Lung microvascular endothelial cell (primary cell): ENCODE results near the gene RFX4. TPM values are rescaled to one million over a fixed set of nuclear protein-coding genes. Genes with fewer than 3 reads are reported as not detected.
A peak's percentile ranks its signal among the peaks of the same experiment; 100 is the strongest.
"Not testable (repeated sequence)": the region's sequence is repeated elsewhere in the genome, so short reads cannot be mapped to it uniquely, and the experiment has no call there.

Experiments
- DNase-seq, 2 donors: peaks; one replicate each; pipeline versions ENCODE4 v3.0.0 to v3.0.0-alpha.2; 2010; ENCODE audit warnings: low read depth in 2 of 2
- total RNA-seq: library from RNA; depleted of rRNA; stranded (reverse); fragments of >200 nt; gene quantifications from 2 replicates; pipeline ENCODE4 v1.2.1, GENCODE V29; 2014

The RFX4 gene
- total RNA-seq, 1 donor from 2014 or later, result not detected

- not testable (repeated sequence) for DNase-seq
Measured at GRCh38 chr12:106726603-106727202, 143.9 kb downstream of the RFX4 start.

GRCh38 chr12:106729611-106730010 lies 146.8 kb downstream of the RFX4 start:
- DNase-seq, result no peak

- DNase-seq, result no peak
Measured at GRCh38 chr12:106732890-106733289, 150.1 kb downstream of the RFX4 start.

- DNase-seq, result no peak
Measured at GRCh38 chr12:106733660-106734059, 150.9 kb downstream of the RFX4 start.

GRCh38 chr12:106736051-106736957 lies 153.5 kb downstream of the RFX4 start:
- peak in 1 of 2 donors; percentile 13 for DNase-seq

GRCh38 chr12:106739318-106739717 lies 156.5 kb downstream of the RFX4 start:
- peak in 1 of 2 donors; percentile 49 for DNase-seq

- DNase-seq, result no peak
Measured at GRCh38 chr12:106739815-106740530, 157.2 kb downstream of the RFX4 start.

- peak in 1 of 2 donors; percentile 19 for DNase-seq
Measured at GRCh38 chr12:106740818-106741217, 158.0 kb downstream of the RFX4 start.

GRCh38 chr12:106741247-106741646 lies 158.4 kb downstream of the RFX4 start:
- DNase-seq, result no peak

- no peak for DNase-seq
Measured at GRCh38 chr12:106743270-106743988, 160.6 kb downstream of the RFX4 start.

GRCh38 chr12:106744600-106744999 lies 161.8 kb downstream of the RFX4 start:
- no peak for DNase-seq

- no peak for DNase-seq
Measured at GRCh38 chr12:106745181-106745745, 162.5 kb downstream of the RFX4 start.

GRCh38 chr12:106747973-106748436 lies 165.2 kb downstream of the RFX4 start:
- DNase-seq, result no peak

- no peak for DNase-seq
Measured at GRCh38 chr12:106750524-106750923, 167.7 kb downstream of the RFX4 start.

GRCh38 chr12:106753526-106753925 lies 170.7 kb downstream of the RFX4 start:
- DNase-seq, result no peak

GRCh38 chr12:106754331-106754730 lies 171.5 kb downstream of the RFX4 start:
- DNase-seq, result no peak

- no peak for DNase-seq
Measured at GRCh38 chr12:106757623-106758348, 175.0 kb downstream of the RFX4 start.

- DNase-seq, result no peak
Measured at GRCh38 chr12:106758349-106759110, 175.7 kb downstream of the RFX4 start.

GRCh38 chr12:106759526-106760183 lies 176.9 kb downstream of the RFX4 start:
- no peak for DNase-seq
